Left ventricle myocardium inferior (tissue), 1 donor: Measurements from ENCODE around the gene LRRC38. TPM values are rescaled to one million over a fixed set of nuclear protein-coding genes. Genes with fewer than 3 reads are reported as not detected.

Experiments
- DNase-seq: peaks from one replicate; pipeline ENCODE4 v3.0.0-alpha.2; 2020
- H3K27ac ChIP-seq: fragments of 200-600 bp; replicated peaks from 2 replicates; pipeline ENCODE4 v1.8.0; 2021
- H3K27me3 ChIP-seq: fragments of 200-600 bp; 2 replicates; pipeline ENCODE4 v1.8.0; 2021; ENCODE audit warnings: low read depth
- H3K36me3 ChIP-seq: fragments of 200-600 bp; 2 replicates; pipeline ENCODE4 v1.8.0; 2021
- H3K4me1 ChIP-seq: fragments of 200-600 bp; 2 replicates; pipeline ENCODE4 v1.8.0; 2021
- H3K4me3 ChIP-seq: fragments of 200-600 bp; 2 replicates; pipeline ENCODE4 v1.8.0; 2021; ENCODE audit warnings: mild to moderate bottlenecking, moderate library complexity
- H3K9me3 ChIP-seq: fragments of 200-600 bp; replicated peaks from 2 replicates; pipeline ENCODE4 v1.8.0; 2021
- CTCF ChIP-seq: fragments of 200-600 bp; IDR thresholded peaks from 2 replicates; pipeline ENCODE4 v1.8.0; 2021; ENCODE audit warnings: antibody characterized with exemption, mild to moderate bottlenecking, borderline replicate concordance
- intact Hi-C: fragments of 100-400 bp; cut with micrococcal nuclease; formaldehyde crosslinking; loops from one replicate; pipeline ENCODE4 v1.11.0; 2022
- total RNA-seq: library from RNA; stranded (reverse); fragmentation: NEBNext Ultra II Directional; extraction: Animal tissue kit (Norgen Biotek cat#: 25700); gene quantifications from one replicate; pipeline ENCODE4 v1.2.1, GENCODE V29; 2021
- donor health status: DM: no; HTN: yes; CAD: no; lungs with severe emphysema.

Gene LRRC38
- total RNA-seq, 1 donor from 2014 or later, result 0.30 TPM

GRCh38 chr1:13517193-13517812, 3.5 kb upstream of the LRRC38 start:
- DNase-seq, result no peak
- intact Hi-C loops, result no loop called here

DNA sequence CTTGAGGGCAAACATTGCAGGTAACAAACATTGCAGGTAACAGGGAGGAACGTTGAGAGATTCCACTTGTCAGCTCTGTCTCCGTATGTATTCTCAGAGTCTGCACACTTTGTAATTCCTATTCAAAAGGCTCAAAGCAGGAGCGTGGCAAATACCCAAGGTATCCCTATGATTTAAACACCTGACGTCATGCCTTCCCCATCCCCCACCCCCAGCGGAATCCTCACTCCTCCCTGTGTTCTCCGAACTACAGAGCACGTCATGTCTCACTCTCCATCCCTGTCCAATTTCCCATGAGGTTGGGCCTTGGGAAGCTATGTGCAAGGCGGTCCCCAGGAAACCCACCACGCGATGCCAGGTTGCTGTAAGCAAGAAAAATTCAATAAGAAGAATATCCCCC, 2.8 kb upstream of the LRRC38 start:
- no peak for DNase-seq
- Histone ChIP-seq H3K27ac (no peak overlapping the region), H3K4me1 (peaks cover 14% of the 10 kb centered on the region), H3K4me3 (no peak overlapping the region), H3K36me3 (no peaks in the 10 kb centered on the region), H3K27me3 (peaks cover 64% of the 10 kb centered on the region), H3K9me3 (peaks cover 6% of the 10 kb centered on the region)
- no peak for TF ChIP-seq CTCF
- intact Hi-C loops, result no loop called here

More at GRCh38 chr1:13517193-13517812, 3.5 kb upstream of the LRRC38 start:
- peak; percentile 46 for TF ChIP-seq CTCF
- Histone ChIP-seq H3K4me1 (peaks cover 14% of the 10 kb centered on the region), H3K27me3 (peaks cover 57% of the 10 kb centered on the region), H3K4me3 (no peak overlapping the region), H3K9me3 (peaks cover 6% of the 10 kb centered on the region), H3K36me3 (no peaks in the 10 kb centered on the region), H3K27ac (no peak overlapping the region)

- TF ChIP-seq CTCF, result no peak
- peaks cover 14% of the 10 kb centered on the region for H3K4me1 ChIP-seq
- H3K27me3 ChIP-seq, result peaks cover 71% of the 10 kb centered on the region
- H3K27ac ChIP-seq, result no peak overlapping the region
- no peak overlapping the region for H3K4me3 ChIP-seq
- no peak for DNase-seq
- intact Hi-C loops, result no loop called here
- no peaks in the 10 kb centered on the region for H3K36me3 ChIP-seq
- H3K9me3 ChIP-seq, result peaks cover 6% of the 10 kb centered on the region
Measured at GRCh38 chr1:13514821-13515220, 1.0 kb upstream of the LRRC38 start.

DNA sequence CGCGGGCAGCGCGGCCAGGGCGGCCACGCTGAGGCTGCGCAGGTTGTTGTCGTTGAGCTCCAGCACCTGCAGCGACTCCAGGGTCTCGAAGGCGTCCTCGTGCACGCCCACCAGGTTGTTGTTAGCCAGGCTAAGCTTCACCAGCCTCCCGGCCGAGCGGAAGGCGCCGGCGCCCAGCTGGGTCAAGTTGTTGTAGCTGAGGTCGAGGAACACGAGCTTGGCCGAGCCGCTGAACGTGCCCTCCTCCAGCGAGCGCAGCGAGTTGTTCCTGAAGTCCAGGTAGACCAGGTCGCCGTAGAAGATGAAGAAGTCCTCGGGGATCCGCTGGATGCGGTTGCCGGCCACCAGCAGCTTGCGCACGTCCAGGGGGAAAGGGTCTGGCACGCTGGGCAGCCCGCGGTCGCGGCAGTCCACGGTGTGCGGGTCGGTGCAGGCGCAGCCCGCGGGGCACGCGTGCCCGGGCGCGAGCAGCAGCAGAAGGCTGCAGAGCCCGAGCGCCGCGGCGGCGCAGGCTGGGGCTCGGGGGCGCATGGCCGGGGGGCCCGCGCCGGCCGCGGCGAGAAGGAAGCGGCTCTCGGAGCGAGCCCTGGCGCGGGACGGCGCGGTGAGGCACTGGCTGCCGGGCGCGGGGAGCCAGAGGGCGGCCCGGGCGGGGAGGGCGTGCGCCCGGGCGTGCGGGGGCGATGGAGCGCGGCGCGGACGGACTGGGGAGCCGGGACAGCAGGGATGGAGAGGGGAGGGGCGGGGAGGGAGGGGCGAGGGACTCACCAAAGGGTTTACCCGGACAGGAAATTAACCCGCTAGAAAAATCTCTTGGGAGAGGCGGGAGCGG, 524 bp downstream of the LRRC38 start:
- H3K27me3 ChIP-seq, result peaks cover 65% of the 10 kb centered on the region
- intact Hi-C loops, result no loop called here
- H3K4me1 ChIP-seq, result peaks cover 14% of the 10 kb centered on the region
- no peak overlapping the region for H3K27ac ChIP-seq
- H3K9me3 ChIP-seq, result no peaks in the 10 kb centered on the region
- H3K36me3 ChIP-seq, result no peaks in the 10 kb centered on the region
- H3K4me3 ChIP-seq, result peak overlapping the region; percentile 51
- DNase-seq, result no peak
- no peak for TF ChIP-seq CTCF

DNA sequence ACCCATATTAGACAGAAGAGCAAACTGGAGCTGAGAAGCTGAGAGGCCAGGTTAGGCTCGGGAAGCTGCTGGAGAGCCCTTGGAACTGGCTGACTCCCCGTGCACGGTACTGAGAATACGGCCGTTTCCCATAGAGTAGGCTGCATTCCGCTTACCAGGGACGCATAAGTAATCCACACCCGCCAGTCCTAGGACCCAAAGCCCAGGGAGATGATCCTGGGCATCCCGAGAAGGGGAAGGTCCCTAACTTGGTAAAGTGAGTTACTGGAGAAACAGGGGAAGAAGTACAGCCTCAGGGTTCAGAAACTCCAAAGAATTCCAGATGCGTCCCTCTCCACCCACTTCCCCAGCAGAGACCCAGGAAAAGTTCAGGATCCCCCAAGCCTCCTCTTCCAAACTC, 1.3 kb downstream of the LRRC38 start:
- intact Hi-C loops, result no loop called here
- Histone ChIP-seq H3K36me3 (no peaks in the 10 kb centered on the region), H3K4me1 (peaks cover 14% of the 10 kb centered on the region), H3K27me3 (peaks cover 66% of the 10 kb centered on the region), H3K27ac (no peak overlapping the region), H3K4me3 (peak overlapping the region; percentile 51), H3K9me3 (no peaks in the 10 kb centered on the region)
- DNase-seq, result no peak
- no peak for TF ChIP-seq CTCF
